GM18517 (cell line): ENCODE results near the gene HHIPL1.

Experiments
- ATAC-seq: cut with Tn5 transposase; IDR thresholded peaks from one replicate; pipeline ENCODE4 v1.9.1; 2021; ENCODE audit warnings: mild to moderate bottlenecking, moderate library complexity; ENCODE audit not compliant: unreplicated experiment

HHIPL1 gene

GRCh38 chr14:99728231-99728920 is 83.4 kb downstream of the HHIPL1 start:
- ATAC-seq, result no peak

GRCh38 chr14:99728981-99729451 is 84.1 kb downstream of the HHIPL1 start:
- ATAC-seq, result no peak
